WTC11 (cell line): ENCODE data around the gene DUOX1. TPM values are rescaled to one million over a fixed set of nuclear protein-coding genes. Genes with fewer than 3 reads are reported as not detected.

Experiments
- ATAC-seq: fragments of 200-7000 bp; cut with Tn5 transposase; 2 replicates; pipeline ENCODE4 v1.10.0; 2021; ENCODE audit warnings: mild to moderate bottlenecking, moderate library complexity
- CTCF ChIA-PET: fragments of 300-600 bp; sonication (Branson Sonifier 250); formaldehyde crosslinking; loops from one replicate; lab custom pipeline; 2021; ENCODE audit warnings: antibody characterized with exemption; lab: Charles Lee
- POLR2A ChIA-PET: fragments of 350-600 bp; sonication (Branson Sonifier 250); formaldehyde crosslinking; loops from one replicate; lab custom pipeline; 2021; ENCODE audit warnings: antibody characterized with exemption; lab: Charles Lee
- DNase-seq: peaks from one replicate; pipeline ENCODE4 v3.0.0; 2021; ENCODE audit warnings: low spot score
- H3K27ac Mint-ChIP-seq: 2 replicates; pipeline ENCODE4 v1.8.0; 2021; ENCODE audit warnings: mixed read lengths
- H3K27me3 Mint-ChIP-seq: 2 replicates; pipeline ENCODE4 v1.8.0; 2021; ENCODE audit warnings: low read depth, mild to moderate bottlenecking, moderate library complexity, mixed read lengths
- H3K36me3 Mint-ChIP-seq: 2 replicates; pipeline ENCODE4 v1.8.0; 2021; ENCODE audit warnings: mixed read lengths
- H3K4me1 Mint-ChIP-seq: 2 replicates; pipeline ENCODE4 v1.8.0; 2022; ENCODE audit warnings: mixed read lengths
- H3K4me3 Mint-ChIP-seq: 2 replicates; pipeline ENCODE4 v1.8.0; 2021; ENCODE audit warnings: mild to moderate bottlenecking, moderate library complexity, mixed read lengths
- H3K9me3 Mint-ChIP-seq: 2 replicates; pipeline ENCODE4 v1.8.0; 2021; ENCODE audit warnings: mixed read lengths
- CREM ChIP-seq: sonication (generic); formaldehyde crosslinking; IDR thresholded peaks from 2 replicates; pipeline ENCODE4 v1.8.1; 2022; ENCODE audit warnings: mild to moderate bottlenecking, missing genetic modification reagents, moderate library complexity
- ELF4 ChIP-seq: sonication (generic); formaldehyde crosslinking; IDR thresholded peaks from 2 replicates; pipeline ENCODE4 v1.8.1; 2022; ENCODE audit warnings: low read depth, mild to moderate bottlenecking, moderate library complexity, missing genetic modification reagents
- FOXJ3 ChIP-seq: sonication (generic); formaldehyde crosslinking; IDR thresholded peaks from 2 replicates; pipeline ENCODE4 v1.9.0; 2021; ENCODE audit warnings: missing genetic modification reagents, mild to moderate bottlenecking, borderline replicate concordance
- FOXP1 ChIP-seq: sonication (generic); formaldehyde crosslinking; IDR thresholded peaks from 2 replicates; pipeline ENCODE4 v1.8.0; 2022; ENCODE audit warnings: missing genetic modification reagents, mild to moderate bottlenecking, moderate library complexity, borderline replicate concordance
- IRF2 ChIP-seq: sonication (generic); formaldehyde crosslinking; IDR thresholded peaks from 2 replicates; pipeline ENCODE4 v1.8.0; 2022; ENCODE audit warnings: low read depth, missing genetic modification reagents, borderline replicate concordance
- MXD4 ChIP-seq: fragments of 250-450 bp; sonication (Bioruptor Pico); IDR thresholded peaks from 2 replicates; pipeline ENCODE4 v1.8.0; 2021; ENCODE audit warnings: mild to moderate bottlenecking, moderate library complexity, borderline replicate concordance
- NFATC4 ChIP-seq: fragments of 250-450 bp; sonication (Bioruptor Pico); IDR thresholded peaks from 2 replicates; pipeline ENCODE4 v1.9.0; 2021; ENCODE audit warnings: mild to moderate bottlenecking
- NR1H2 ChIP-seq: sonication (generic); formaldehyde crosslinking; IDR thresholded peaks from 2 replicates; pipeline ENCODE4 v1.9.0; 2021; ENCODE audit warnings: mild to moderate bottlenecking, moderate library complexity, missing genetic modification reagents
- NR2C2 ChIP-seq: sonication (generic); formaldehyde crosslinking; IDR thresholded peaks from 2 replicates; pipeline ENCODE4 v1.8.0; 2022; ENCODE audit warnings: mild to moderate bottlenecking, missing genetic modification reagents
- NR3C1 ChIP-seq: sonication (generic); formaldehyde crosslinking; conservative IDR thresholded peaks from 2 replicates; pipeline ENCODE4 v1.8.1; 2023; ENCODE audit warnings: low read depth, mild to moderate bottlenecking, missing genetic modification reagents
- PREB ChIP-seq: sonication (generic); formaldehyde crosslinking; IDR thresholded peaks from 2 replicates; pipeline ENCODE4 v1.8.1; 2022; ENCODE audit warnings: mild to moderate bottlenecking, missing genetic modification reagents, moderate library complexity, borderline replicate concordance
- RELA ChIP-seq: sonication (generic); formaldehyde crosslinking; IDR thresholded peaks from 2 replicates; pipeline ENCODE4 v1.8.1; 2022; ENCODE audit warnings: missing genetic modification reagents, mild to moderate bottlenecking, borderline replicate concordance
- ZNF219 ChIP-seq: sonication (generic); formaldehyde crosslinking; IDR thresholded peaks from 2 replicates; pipeline ENCODE4 v1.8.0; 2023; ENCODE audit warnings: missing genetic modification reagents, mild to moderate bottlenecking, borderline replicate concordance
- ZNF396 ChIP-seq: fragments of 250-450 bp; sonication (Bioruptor Pico); IDR thresholded peaks from 2 replicates; pipeline ENCODE4 v1.8.0; 2021; ENCODE audit warnings: mild to moderate bottlenecking, moderate library complexity, borderline replicate concordance
- total RNA-seq: library from RNA; stranded (reverse); gene quantifications from 3 replicates; pipeline ENCODE4 v1.2.3, GENCODE V29; 2021
- TF ChIP-seq, protein P1 (sequence below): sonication (generic); formaldehyde crosslinking; IDR thresholded peaks from 2 replicates; pipeline ENCODE4 v1.8.0; 2022; ENCODE audit warnings: mild to moderate bottlenecking, missing genetic modification reagents
- TF ChIP-seq, protein P2 (sequence below): fragments of 250-450 bp; sonication (Bioruptor Pico); IDR thresholded peaks from 2 replicates; pipeline ENCODE4 v1.9.0; 2021; ENCODE audit warnings: mild to moderate bottlenecking
- TF ChIP-seq, protein P3 (sequence below): sonication (generic); formaldehyde crosslinking; IDR thresholded peaks from 2 replicates; pipeline ENCODE4 v1.8.1; 2023; ENCODE audit warnings: mild to moderate bottlenecking, missing genetic modification reagents, moderate library complexity
- TF ChIP-seq, protein P4 (sequence below): sonication (generic); formaldehyde crosslinking; conservative IDR thresholded peaks from 2 replicates; pipeline ENCODE4 v1.8.1; 2023; ENCODE audit warnings: mild to moderate bottlenecking, low read depth, missing genetic modification reagents, moderate library complexity
- TF ChIP-seq, protein P5 (sequence below): fragments of 250-450 bp; sonication (Bioruptor Pico); IDR thresholded peaks from 2 replicates; pipeline ENCODE4 v1.8.0; 2021; ENCODE audit warnings: mild to moderate bottlenecking
- TF ChIP-seq, protein P6 (sequence below): sonication (generic); formaldehyde crosslinking; IDR thresholded peaks from 2 replicates; pipeline ENCODE4 v1.8.0; 2022; ENCODE audit warnings: mild to moderate bottlenecking, missing genetic modification reagents
- TF ChIP-seq, protein P7 (sequence below): sonication (generic); formaldehyde crosslinking; IDR thresholded peaks from 2 replicates; pipeline ENCODE4 v1.8.0; 2022; ENCODE audit warnings: mild to moderate bottlenecking, missing genetic modification reagents

The DUOX1 gene
- total RNA-seq, 1 experiment from 2014 or later = 1.3 TPM

DNA sequence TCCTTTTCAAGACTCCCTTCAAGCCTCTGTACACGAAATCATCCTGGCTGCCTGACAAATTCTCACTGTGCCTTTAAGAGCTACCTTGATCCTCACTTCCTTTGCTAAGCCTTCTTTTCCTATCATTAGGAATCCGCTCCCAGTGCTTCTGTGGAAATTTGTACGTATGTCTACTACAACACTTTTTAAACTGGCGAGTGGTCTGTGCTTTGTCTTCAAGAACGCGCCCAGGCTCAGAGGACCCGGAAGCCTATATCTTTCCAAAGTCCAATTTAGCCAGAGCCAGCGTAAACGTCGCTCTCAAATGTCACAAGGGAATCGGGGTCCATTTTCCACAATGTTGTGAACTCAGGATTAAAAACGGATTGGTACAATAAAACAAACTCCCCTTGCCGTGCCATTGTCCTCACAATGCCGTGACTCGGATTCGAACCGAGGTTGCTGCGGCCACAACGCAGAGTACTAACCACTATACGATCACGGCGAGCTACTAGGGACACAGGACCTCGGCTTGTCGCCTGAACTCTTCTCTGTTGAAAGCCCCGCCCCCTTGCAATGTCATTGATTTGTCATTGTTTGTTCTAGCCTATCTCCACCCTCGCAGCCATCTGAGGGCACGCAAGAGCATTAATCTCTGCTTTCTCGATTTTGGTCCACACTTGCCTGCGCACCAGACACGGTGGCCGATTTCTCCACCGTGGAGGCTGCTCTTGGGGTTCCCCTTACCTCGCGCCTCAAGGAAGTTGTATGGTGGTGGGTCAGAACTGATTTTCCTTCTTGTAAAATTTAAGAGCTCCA lies 70.4 kb downstream of the DUOX1 start (continued):
- TF ChIP-seq, protein P1, sequence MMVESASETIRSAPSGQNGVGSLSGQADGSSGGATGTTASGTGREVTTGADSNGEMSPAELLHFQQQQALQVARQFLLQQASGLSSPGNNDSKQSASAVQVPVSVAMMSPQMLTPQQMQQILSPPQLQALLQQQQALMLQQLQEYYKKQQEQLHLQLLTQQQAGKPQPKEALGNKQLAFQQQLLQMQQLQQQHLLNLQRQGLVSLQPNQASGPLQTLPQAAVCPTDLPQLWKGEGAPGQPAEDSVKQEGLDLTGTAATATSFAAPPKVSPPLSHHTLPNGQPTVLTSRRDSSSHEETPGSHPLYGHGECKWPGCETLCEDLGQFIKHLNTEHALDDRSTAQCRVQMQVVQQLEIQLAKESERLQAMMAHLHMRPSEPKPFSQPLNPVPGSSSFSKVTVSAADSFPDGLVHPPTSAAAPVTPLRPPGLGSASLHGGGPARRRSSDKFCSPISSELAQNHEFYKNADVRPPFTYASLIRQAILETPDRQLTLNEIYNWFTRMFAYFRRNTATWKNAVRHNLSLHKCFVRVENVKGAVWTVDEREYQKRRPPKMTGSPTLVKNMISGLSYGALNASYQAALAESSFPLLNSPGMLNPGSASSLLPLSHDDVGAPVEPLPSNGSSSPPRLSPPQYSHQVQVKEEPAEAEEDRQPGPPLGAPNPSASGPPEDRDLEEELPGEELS (CRISPR knock-in tag) = 0 out of 2 replicates have a peak, but pooled peaks have one; percentile 71
- TF ChIP-seq NR2C2 (CRISPR knock-in tag) = no peak
- TF ChIP-seq CREM (CRISPR knock-in tag) = 0 out of 2 replicates have a peak, but pooled peaks have one; percentile 52
- TF ChIP-seq NFATC4 = no peak
- no peak for TF ChIP-seq MXD4 (CRISPR knock-in tag)
- TF ChIP-seq NR1H2 (CRISPR knock-in tag) = no peak

DNA sequence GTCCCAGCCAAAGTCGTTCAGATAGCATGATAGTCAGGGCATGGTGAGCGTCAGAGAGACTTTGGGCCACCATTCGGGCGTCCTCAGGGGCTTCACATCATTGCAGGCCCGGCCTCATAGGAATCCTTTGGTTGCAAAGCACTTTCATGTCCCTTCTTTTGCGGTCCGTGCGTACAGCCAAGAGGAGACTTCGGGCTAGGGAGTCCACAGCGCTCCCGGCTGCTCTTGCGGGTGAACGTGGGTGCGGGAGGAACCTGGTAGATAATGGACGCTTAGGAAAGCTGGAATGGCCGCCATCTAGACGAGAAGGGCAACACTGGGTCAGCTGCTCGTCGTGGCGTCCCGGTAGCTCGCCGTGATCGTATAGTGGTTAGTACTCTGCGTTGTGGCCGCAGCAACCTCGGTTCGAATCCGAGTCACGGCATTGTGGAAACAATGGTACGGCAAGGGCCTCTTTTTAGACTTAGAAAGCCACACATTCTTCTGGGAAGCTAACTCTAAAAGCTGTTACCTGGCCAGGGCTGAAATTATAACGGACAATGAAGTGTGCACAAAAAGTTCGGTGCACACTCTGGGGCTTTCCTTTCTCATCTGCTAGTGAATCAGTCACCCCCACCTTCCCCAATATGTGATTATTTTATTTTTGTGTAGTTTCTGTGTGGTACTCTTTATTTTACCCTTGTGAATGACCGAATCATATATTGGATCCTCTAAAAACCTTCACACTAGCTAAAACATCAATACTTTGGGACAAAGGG lies 71.2 kb downstream of the DUOX1 start:
- H3K9me3 Mint-ChIP-seq = no peaks in the 10 kb centered on the region
- H3K27ac Mint-ChIP-seq = no peak overlapping the region
- H3K4me3 Mint-ChIP-seq = no peak overlapping the region
- ChIA-PET POLR2A (interaction anchor here (1.0 to 1.8 kb wide), 4 partner anchors 13 to 38 kb away, joined by 4 to 6 read pairs (median 4); partner anchors contain the start of gene SHF), CTCF (interaction anchor here (0.8 to 9.5 kb wide), 10 partner anchors 13 to 256 kb away, joined by 3 to 156 read pairs (median 4); partner anchors contain the start of gene SHF)
- peaks cover 4% of the 10 kb centered on the region for H3K4me1 Mint-ChIP-seq
- H3K27me3 Mint-ChIP-seq = peaks cover 7% of the 10 kb centered on the region
- peak; percentile 8 for ATAC-seq
- peak; percentile 93 for DNase-seq
- H3K36me3 Mint-ChIP-seq = no peaks in the 10 kb centered on the region
- TF ChIP-seq, protein P2, sequence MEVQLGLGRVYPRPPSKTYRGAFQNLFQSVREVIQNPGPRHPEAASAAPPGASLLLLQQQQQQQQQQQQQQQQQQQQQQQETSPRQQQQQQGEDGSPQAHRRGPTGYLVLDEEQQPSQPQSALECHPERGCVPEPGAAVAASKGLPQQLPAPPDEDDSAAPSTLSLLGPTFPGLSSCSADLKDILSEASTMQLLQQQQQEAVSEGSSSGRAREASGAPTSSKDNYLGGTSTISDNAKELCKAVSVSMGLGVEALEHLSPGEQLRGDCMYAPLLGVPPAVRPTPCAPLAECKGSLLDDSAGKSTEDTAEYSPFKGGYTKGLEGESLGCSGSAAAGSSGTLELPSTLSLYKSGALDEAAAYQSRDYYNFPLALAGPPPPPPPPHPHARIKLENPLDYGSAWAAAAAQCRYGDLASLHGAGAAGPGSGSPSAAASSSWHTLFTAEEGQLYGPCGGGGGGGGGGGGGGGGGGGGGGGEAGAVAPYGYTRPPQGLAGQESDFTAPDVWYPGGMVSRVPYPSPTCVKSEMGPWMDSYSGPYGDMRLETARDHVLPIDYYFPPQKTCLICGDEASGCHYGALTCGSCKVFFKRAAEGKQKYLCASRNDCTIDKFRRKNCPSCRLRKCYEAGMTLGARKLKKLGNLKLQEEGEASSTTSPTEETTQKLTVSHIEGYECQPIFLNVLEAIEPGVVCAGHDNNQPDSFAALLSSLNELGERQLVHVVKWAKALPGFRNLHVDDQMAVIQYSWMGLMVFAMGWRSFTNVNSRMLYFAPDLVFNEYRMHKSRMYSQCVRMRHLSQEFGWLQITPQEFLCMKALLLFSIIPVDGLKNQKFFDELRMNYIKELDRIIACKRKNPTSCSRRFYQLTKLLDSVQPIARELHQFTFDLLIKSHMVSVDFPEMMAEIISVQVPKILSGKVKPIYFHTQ (CRISPR knock-in tag) = no peak
- no peak for TF ChIP-seq FOXP1 (CRISPR knock-in tag)
- TF ChIP-seq PREB (CRISPR knock-in tag) = no peak
- 0 out of 2 replicates have a peak, but pooled peaks have one; percentile 21 for TF ChIP-seq ZNF219 (CRISPR knock-in tag)
- TF ChIP-seq, protein P3, sequence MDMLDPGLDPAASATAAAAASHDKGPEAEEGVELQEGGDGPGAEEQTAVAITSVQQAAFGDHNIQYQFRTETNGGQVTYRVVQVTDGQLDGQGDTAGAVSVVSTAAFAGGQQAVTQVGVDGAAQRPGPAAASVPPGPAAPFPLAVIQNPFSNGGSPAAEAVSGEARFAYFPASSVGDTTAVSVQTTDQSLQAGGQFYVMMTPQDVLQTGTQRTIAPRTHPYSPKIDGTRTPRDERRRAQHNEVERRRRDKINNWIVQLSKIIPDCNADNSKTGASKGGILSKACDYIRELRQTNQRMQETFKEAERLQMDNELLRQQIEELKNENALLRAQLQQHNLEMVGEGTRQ (CRISPR knock-in tag) = no peak
- TF ChIP-seq NR3C1 (CRISPR knock-in tag) = no peak
- TF ChIP-seq ELF4 = no peak
- TF ChIP-seq, protein P4, sequence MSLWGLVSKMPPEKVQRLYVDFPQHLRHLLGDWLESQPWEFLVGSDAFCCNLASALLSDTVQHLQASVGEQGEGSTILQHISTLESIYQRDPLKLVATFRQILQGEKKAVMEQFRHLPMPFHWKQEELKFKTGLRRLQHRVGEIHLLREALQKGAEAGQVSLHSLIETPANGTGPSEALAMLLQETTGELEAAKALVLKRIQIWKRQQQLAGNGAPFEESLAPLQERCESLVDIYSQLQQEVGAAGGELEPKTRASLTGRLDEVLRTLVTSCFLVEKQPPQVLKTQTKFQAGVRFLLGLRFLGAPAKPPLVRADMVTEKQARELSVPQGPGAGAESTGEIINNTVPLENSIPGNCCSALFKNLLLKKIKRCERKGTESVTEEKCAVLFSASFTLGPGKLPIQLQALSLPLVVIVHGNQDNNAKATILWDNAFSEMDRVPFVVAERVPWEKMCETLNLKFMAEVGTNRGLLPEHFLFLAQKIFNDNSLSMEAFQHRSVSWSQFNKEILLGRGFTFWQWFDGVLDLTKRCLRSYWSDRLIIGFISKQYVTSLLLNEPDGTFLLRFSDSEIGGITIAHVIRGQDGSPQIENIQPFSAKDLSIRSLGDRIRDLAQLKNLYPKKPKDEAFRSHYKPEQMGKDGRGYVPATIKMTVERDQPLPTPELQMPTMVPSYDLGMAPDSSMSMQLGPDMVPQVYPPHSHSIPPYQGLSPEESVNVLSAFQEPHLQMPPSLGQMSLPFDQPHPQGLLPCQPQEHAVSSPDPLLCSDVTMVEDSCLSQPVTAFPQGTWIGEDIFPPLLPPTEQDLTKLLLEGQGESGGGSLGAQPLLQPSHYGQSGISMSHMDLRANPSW = no peak
- TF ChIP-seq, protein P5, sequence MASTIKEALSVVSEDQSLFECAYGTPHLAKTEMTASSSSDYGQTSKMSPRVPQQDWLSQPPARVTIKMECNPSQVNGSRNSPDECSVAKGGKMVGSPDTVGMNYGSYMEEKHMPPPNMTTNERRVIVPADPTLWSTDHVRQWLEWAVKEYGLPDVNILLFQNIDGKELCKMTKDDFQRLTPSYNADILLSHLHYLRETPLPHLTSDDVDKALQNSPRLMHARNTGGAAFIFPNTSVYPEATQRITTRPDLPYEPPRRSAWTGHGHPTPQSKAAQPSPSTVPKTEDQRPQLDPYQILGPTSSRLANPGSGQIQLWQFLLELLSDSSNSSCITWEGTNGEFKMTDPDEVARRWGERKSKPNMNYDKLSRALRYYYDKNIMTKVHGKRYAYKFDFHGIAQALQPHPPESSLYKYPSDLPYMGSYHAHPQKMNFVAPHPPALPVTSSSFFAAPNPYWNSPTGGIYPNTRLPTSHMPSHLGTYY = no peak
- no peak for TF ChIP-seq RELA (CRISPR knock-in tag)
- no peak for TF ChIP-seq ZNF396 (CRISPR knock-in tag)
- no peak for TF ChIP-seq IRF2 (CRISPR knock-in tag)
- TF ChIP-seq, protein P6, sequence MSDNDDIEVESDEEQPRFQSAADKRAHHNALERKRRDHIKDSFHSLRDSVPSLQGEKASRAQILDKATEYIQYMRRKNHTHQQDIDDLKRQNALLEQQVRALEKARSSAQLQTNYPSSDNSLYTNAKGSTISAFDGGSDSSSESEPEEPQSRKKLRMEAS (CRISPR knock-in tag) = peak; percentile 27; the same call in 1 of the 2 replicates
- TF ChIP-seq, protein P7, sequence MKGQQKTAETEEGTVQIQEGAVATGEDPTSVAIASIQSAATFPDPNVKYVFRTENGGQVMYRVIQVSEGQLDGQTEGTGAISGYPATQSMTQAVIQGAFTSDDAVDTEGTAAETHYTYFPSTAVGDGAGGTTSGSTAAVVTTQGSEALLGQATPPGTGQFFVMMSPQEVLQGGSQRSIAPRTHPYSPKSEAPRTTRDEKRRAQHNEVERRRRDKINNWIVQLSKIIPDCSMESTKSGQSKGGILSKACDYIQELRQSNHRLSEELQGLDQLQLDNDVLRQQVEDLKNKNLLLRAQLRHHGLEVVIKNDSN (CRISPR knock-in tag) = peak; percentile 26; the same call in 1 of the 2 replicates
- TF ChIP-seq FOXJ3 = no peak
